ENCODE results near the gene UBE2D3. TPM values are rescaled to one million over a fixed set of nuclear protein-coding genes. Genes with fewer than 3 reads are reported as not detected.

The UBE2D3 gene
- polyA plus RNA-seq, 1 experiment: 534 TPM

- Histone ChIP-seq H3K9me3 (ENCODE audit: control insufficient read depth, insufficient read depth, low read length) (peaks cover 4% of the 10 kb centered on the region; the same call in 1 of the 2 replicates), H3K27me3 (ENCODE audit: control insufficient read depth, insufficient read depth, low read length) (no peaks in the 10 kb centered on the region), H3K27ac (ENCODE audit: low read depth, low read length) (no peak overlapping the region), H3K4me3 (ENCODE audit: low read depth, low read length) (no peak overlapping the region)
- ChIA-PET POLR2A (no interaction called here), CTCF (no interaction called here)
- TF ChIP-seq CTCF (IDR thresholded peaks at IDR 0.05; ENCODE audit: low read depth, low read length): no peak
- DNase-seq (ENCODE audit: low read depth, low spot score): no peak
Observed at GRCh38 chr4:102860611-102861324, 33.4 kb upstream of the UBE2D3 start.

GRCh38 chr4:102858828-102859464 lies 31.6 kb upstream of the UBE2D3 start:
- H3K27me3 ChIP-seq (ENCODE audit: control insufficient read depth, insufficient read depth, low read length): no peaks in the 10 kb centered on the region
- H3K4me3 ChIP-seq (ENCODE audit: low read depth, low read length): no peak overlapping the region
- TF ChIP-seq CTCF (IDR thresholded peaks at IDR 0.05; ENCODE audit: low read depth, low read length): no peak
- CTCF ChIA-PET: interaction anchor here (0.6 kb wide), 1 partner anchor 239 kb away, joined by 3 read pairs; no protein-coding TSS in a partner anchor
- POLR2A ChIA-PET: no interaction called here
- H3K27ac ChIP-seq (ENCODE audit: low read depth, low read length): no peak overlapping the region
- peaks cover 4% of the 10 kb centered on the region; the same call in 1 of the 2 replicates for H3K9me3 ChIP-seq (ENCODE audit: control insufficient read depth, insufficient read depth, low read length)
- DNase-seq (ENCODE audit: low read depth, low spot score): no peak

GRCh38 chr4:102850370-102850769 lies 23.0 kb upstream of the UBE2D3 start:
- no peaks in the 10 kb centered on the region for H3K9me3 ChIP-seq (ENCODE audit: control insufficient read depth, insufficient read depth, low read length)
- H3K4me3 ChIP-seq (ENCODE audit: low read depth, low read length): no peak overlapping the region
- ChIA-PET POLR2A (no interaction called here), CTCF (no interaction called here)
- no peaks in the 10 kb centered on the region for H3K27me3 ChIP-seq (ENCODE audit: control insufficient read depth, insufficient read depth, low read length)
- H3K27ac ChIP-seq (ENCODE audit: low read depth, low read length): no peak overlapping the region
- TF ChIP-seq CTCF (IDR thresholded peaks at IDR 0.05; ENCODE audit: low read depth, low read length): no peak
- no peak for DNase-seq (ENCODE audit: low read depth, low spot score)

GRCh38 chr4:102849579-102850104 lies 22.3 kb upstream of the UBE2D3 start:
- TF ChIP-seq CTCF (IDR thresholded peaks at IDR 0.05; ENCODE audit: low read depth, low read length): no peak
- DNase-seq (ENCODE audit: low read depth, low spot score): no peak
- H3K9me3 ChIP-seq (ENCODE audit: control insufficient read depth, insufficient read depth, low read length): no peaks in the 10 kb centered on the region

GRCh38 chr4:102847687-102848086 lies 20.3 kb upstream of the UBE2D3 start:
- Histone ChIP-seq H3K4me3 (ENCODE audit: low read depth, low read length) (no peak overlapping the region), H3K27ac (ENCODE audit: low read depth, low read length) (no peak overlapping the region), H3K27me3 (ENCODE audit: control insufficient read depth, insufficient read depth, low read length) (no peaks in the 10 kb centered on the region), H3K9me3 (ENCODE audit: control insufficient read depth, insufficient read depth, low read length) (no peaks in the 10 kb centered on the region)
- POLR2A ChIA-PET: no interaction called here
- no peak for DNase-seq (ENCODE audit: low read depth, low spot score)
- CTCF ChIA-PET: no interaction called here
- no peak for TF ChIP-seq CTCF (IDR thresholded peaks at IDR 0.05; ENCODE audit: low read depth, low read length)

More at GRCh38 chr4:102849579-102850104, 22.3 kb upstream of the UBE2D3 start:
- ChIA-PET POLR2A (no interaction called here), CTCF (no interaction called here)
- Histone ChIP-seq H3K27ac (ENCODE audit: low read depth, low read length) (no peak overlapping the region), H3K4me3 (ENCODE audit: low read depth, low read length) (no peak overlapping the region), H3K27me3 (ENCODE audit: control insufficient read depth, insufficient read depth, low read length) (no peaks in the 10 kb centered on the region)

Measured in AG04450 (cell line).